NCI-H187 treated with DMSO at 0.1 percent for 48 hours (cell line): ENCODE results near the gene STAB1.

Experiments used
- DNase-seq: peaks from one replicate; lab custom pipeline; 2025; lab: John Stamatoyannopoulos, UW

The STAB1 gene

GRCh38 chr3:52536369-52537164 lies 41.4 kb downstream of the STAB1 start, which contains the start of gene UQCC5:
UQCC5 (plus strand) TSS chr3:52536605; CDS start chr3:52536756, 151 bp downstream.
- DNase-seq: peak; percentile 67

- DNase-seq: no peak
These were observed 42.1 kb downstream of the STAB1 start for GRCh38 chr3:52537165-52537620.

- DNase-seq: no peak
These were observed 42.7 kb downstream of the STAB1 start for GRCh38 chr3:52537726-52538421.

- no peak for DNase-seq
These were observed 44.0 kb downstream of the STAB1 start for GRCh38 chr3:52539010-52539653.

- no peak for DNase-seq
These were observed 45.9 kb downstream of the STAB1 start for GRCh38 chr3:52541050-52541449.

GRCh38 chr3:52544937-52545336 lies 49.8 kb downstream of the STAB1 start:
- no peak for DNase-seq

- DNase-seq: no peak
These were observed 51.2 kb downstream of the STAB1 start for GRCh38 chr3:52546111-52546901.

GRCh38 chr3:52547143-52547542 lies 52.0 kb downstream of the STAB1 start:
- DNase-seq: no peak

GRCh38 chr3:52551118-52551517 lies 56.0 kb downstream of the STAB1 start:
- DNase-seq: no peak

GRCh38 chr3:52552089-52552488 lies 57.0 kb downstream of the STAB1 start:
- DNase-seq: no peak

GRCh38 chr3:52554026-52554755 lies 59.1 kb downstream of the STAB1 start:
- no peak for DNase-seq

- DNase-seq: no peak
These were observed 59.9 kb downstream of the STAB1 start for GRCh38 chr3:52555056-52555455.

GRCh38 chr3:52557011-52557960 lies 62.1 kb downstream of the STAB1 start:
- no peak for DNase-seq

- DNase-seq: no peak
These were observed 63.3 kb downstream of the STAB1 start for GRCh38 chr3:52558436-52558835.

- DNase-seq: no peak
These were observed 66.0 kb downstream of the STAB1 start for GRCh38 chr3:52561028-52561747.

- DNase-seq: no peak
These were observed 68.8 kb downstream of the STAB1 start for GRCh38 chr3:52563984-52564383.

GRCh38 chr3:52568069-52568468 lies 72.9 kb downstream of the STAB1 start:
- no peak for DNase-seq

- no peak for DNase-seq
These were observed 74.9 kb downstream of the STAB1 start for GRCh38 chr3:52570076-52570475.

- no peak for DNase-seq
These were observed 77.1 kb downstream of the STAB1 start for GRCh38 chr3:52572221-52572620.
